ENCODE data around the gene ARHGAP10. TPM values are rescaled to one million over a fixed set of nuclear protein-coding genes. Genes with fewer than 3 reads are reported as not detected.

Gene ARHGAP10
- total RNA-seq, 2 donors from 2014 or later: 14.6 to 23.3 TPM

- DNase-seq (no peak), ATAC-seq (no peak)
- Mint-ChIP-seq H3K4me3 (no peak overlapping the region), H3K27me3 (no peaks in the 10 kb centered on the region), H3K36me3 (ENCODE audit: low read depth) (peaks cover 3% of the 10 kb centered on the region), H3K4me1 (peaks cover 11% of the 10 kb centered on the region), H3K27ac (no peak overlapping the region)
- H3K9me3 ChIP-seq (ENCODE audit: control insufficient read depth, low read length, poor library complexity, severe bottlenecking): no peaks in the 10 kb centered on the region
Measured at GRCh38 chr4:148093065-148093464, 361.2 kb downstream of the ARHGAP10 start.

- H3K36me3 Mint-ChIP-seq (ENCODE audit: low read depth): peaks cover 3% of the 10 kb centered on the region
- no peak for DNase-seq
- H3K4me3 Mint-ChIP-seq: no peak overlapping the region
- H3K27ac Mint-ChIP-seq: no peak overlapping the region
- no peak for ATAC-seq
- peaks cover 11% of the 10 kb centered on the region for H3K4me1 Mint-ChIP-seq
- H3K9me3 ChIP-seq (ENCODE audit: control insufficient read depth, low read length, poor library complexity, severe bottlenecking): no peaks in the 10 kb centered on the region
- H3K27me3 Mint-ChIP-seq: no peaks in the 10 kb centered on the region
Measured at GRCh38 chr4:148094149-148094548, 362.3 kb downstream of the ARHGAP10 start.

- DNase-seq: no peak
- Mint-ChIP-seq H3K36me3 (ENCODE audit: low read depth) (peaks cover 3% of the 10 kb centered on the region), H3K27ac (peak overlapping the region; percentile 27), H3K4me3 (no peak overlapping the region), H3K27me3 (no peaks in the 10 kb centered on the region), H3K4me1 (peaks cover 5% of the 10 kb centered on the region)
- no peaks in the 10 kb centered on the region for H3K9me3 ChIP-seq (ENCODE audit: control insufficient read depth, low read length, poor library complexity, severe bottlenecking)
- no peak for ATAC-seq
Measured at GRCh38 chr4:148095346-148095923, 363.5 kb downstream of the ARHGAP10 start.

GRCh38 chr4:148097801-148098200 lies 365.9 kb downstream of the ARHGAP10 start:
- Mint-ChIP-seq H3K27me3 (no peaks in the 10 kb centered on the region), H3K4me1 (peaks cover 13% of the 10 kb centered on the region), H3K36me3 (ENCODE audit: low read depth) (peaks cover 10% of the 10 kb centered on the region), H3K27ac (peak overlapping the region; percentile 42), H3K4me3 (no peak overlapping the region)
- no peaks in the 10 kb centered on the region for H3K9me3 ChIP-seq (ENCODE audit: control insufficient read depth, low read length, poor library complexity, severe bottlenecking)
- DNase-seq (no peak), ATAC-seq (no peak)

GRCh38 chr4:148101235-148101634 lies 369.3 kb downstream of the ARHGAP10 start:
- no peaks in the 10 kb centered on the region for H3K9me3 ChIP-seq (ENCODE audit: control insufficient read depth, low read length, poor library complexity, severe bottlenecking)
- ATAC-seq (no peak), DNase-seq (no peak)
- H3K27ac Mint-ChIP-seq: no peak overlapping the region
- no peaks in the 10 kb centered on the region for H3K27me3 Mint-ChIP-seq
- H3K4me3 Mint-ChIP-seq: no peak overlapping the region
- H3K4me1 Mint-ChIP-seq: peaks cover 15% of the 10 kb centered on the region
- peaks cover 15% of the 10 kb centered on the region for H3K36me3 Mint-ChIP-seq (ENCODE audit: low read depth)

- Mint-ChIP-seq H3K27me3 (no peaks in the 10 kb centered on the region), H3K36me3 (ENCODE audit: low read depth) (peaks cover 15% of the 10 kb centered on the region), H3K27ac (no peak overlapping the region), H3K4me3 (no peak overlapping the region), H3K4me1 (peaks cover 14% of the 10 kb centered on the region)
- ATAC-seq (no peak), DNase-seq (no peak)
- H3K9me3 ChIP-seq (ENCODE audit: control insufficient read depth, low read length, poor library complexity, severe bottlenecking): no peaks in the 10 kb centered on the region
Measured at GRCh38 chr4:148101790-148102189, 369.9 kb downstream of the ARHGAP10 start.

- no peak overlapping the region for H3K4me3 Mint-ChIP-seq
- DNase-seq: no peak
- no peaks in the 10 kb centered on the region for H3K27me3 Mint-ChIP-seq
- H3K36me3 Mint-ChIP-seq (ENCODE audit: low read depth): peaks cover 14% of the 10 kb centered on the region
- ATAC-seq: no peak
- H3K27ac Mint-ChIP-seq: no peak overlapping the region
- H3K4me1 Mint-ChIP-seq: peaks cover 14% of the 10 kb centered on the region
- no peaks in the 10 kb centered on the region for H3K9me3 ChIP-seq (ENCODE audit: control insufficient read depth, low read length, poor library complexity, severe bottlenecking)
Measured at GRCh38 chr4:148103597-148104355, 371.9 kb downstream of the ARHGAP10 start.

- H3K36me3 Mint-ChIP-seq (ENCODE audit: low read depth): peaks cover 12% of the 10 kb centered on the region
- H3K4me1 Mint-ChIP-seq: peaks cover 11% of the 10 kb centered on the region
Measured at GRCh38 chr4:148108766-148109165, 376.9 kb downstream of the ARHGAP10 start.

GRCh38 chr4:148109216-148109615 lies 377.3 kb downstream of the ARHGAP10 start:
- Mint-ChIP-seq H3K36me3 (ENCODE audit: low read depth) (peaks cover 12% of the 10 kb centered on the region), H3K4me1 (peaks cover 14% of the 10 kb centered on the region), H3K27ac (no peak overlapping the region), H3K27me3 (no peaks in the 10 kb centered on the region), H3K4me3 (no peak overlapping the region)
- ATAC-seq (no peak), DNase-seq (no peak)
- H3K9me3 ChIP-seq (ENCODE audit: control insufficient read depth, low read length, poor library complexity, severe bottlenecking): no peaks in the 10 kb centered on the region

More at GRCh38 chr4:148108766-148109165, 376.9 kb downstream of the ARHGAP10 start:
- H3K27ac Mint-ChIP-seq: no peak overlapping the region
- H3K4me3 Mint-ChIP-seq: no peak overlapping the region
- H3K27me3 Mint-ChIP-seq: no peaks in the 10 kb centered on the region
- DNase-seq (no peak), ATAC-seq (no peak)
- no peaks in the 10 kb centered on the region for H3K9me3 ChIP-seq (ENCODE audit: control insufficient read depth, low read length, poor library complexity, severe bottlenecking)

GRCh38 chr4:148110169-148110568 lies 378.3 kb downstream of the ARHGAP10 start:
- no peaks in the 10 kb centered on the region for H3K27me3 Mint-ChIP-seq
- peaks cover 14% of the 10 kb centered on the region for H3K4me1 Mint-ChIP-seq

GRCh38 chr4:148112231-148112982 lies 380.5 kb downstream of the ARHGAP10 start:
- Mint-ChIP-seq H3K27me3 (no peaks in the 10 kb centered on the region), H3K4me1 (peaks cover 14% of the 10 kb centered on the region), H3K4me3 (no peak overlapping the region), H3K27ac (peak overlapping the region; percentile 4), H3K36me3 (ENCODE audit: low read depth) (peaks cover 10% of the 10 kb centered on the region)
- no peak for DNase-seq
- H3K9me3 ChIP-seq (ENCODE audit: control insufficient read depth, low read length, poor library complexity, severe bottlenecking): no peaks in the 10 kb centered on the region
- ATAC-seq: no peak

More at GRCh38 chr4:148110169-148110568, 378.3 kb downstream of the ARHGAP10 start:
- peaks cover 12% of the 10 kb centered on the region for H3K36me3 Mint-ChIP-seq (ENCODE audit: low read depth)
- no peak for ATAC-seq
- no peaks in the 10 kb centered on the region for H3K9me3 ChIP-seq (ENCODE audit: control insufficient read depth, low read length, poor library complexity, severe bottlenecking)
- DNase-seq: no peak
- no peak overlapping the region for H3K27ac Mint-ChIP-seq
- no peak overlapping the region for H3K4me3 Mint-ChIP-seq

- Mint-ChIP-seq H3K27ac (no peak overlapping the region), H3K36me3 (ENCODE audit: low read depth) (peaks cover 18% of the 10 kb centered on the region), H3K27me3 (no peaks in the 10 kb centered on the region), H3K4me3 (no peak overlapping the region), H3K4me1 (peaks cover 16% of the 10 kb centered on the region)
- DNase-seq: no peak
- ATAC-seq: no peak
- H3K9me3 ChIP-seq (ENCODE audit: control insufficient read depth, low read length, poor library complexity, severe bottlenecking): no peaks in the 10 kb centered on the region
Measured at GRCh38 chr4:148114436-148114835, 382.5 kb downstream of the ARHGAP10 start.

GRCh38 chr4:148116264-148116663 lies 384.4 kb downstream of the ARHGAP10 start:
- H3K9me3 ChIP-seq (ENCODE audit: control insufficient read depth, low read length, poor library complexity, severe bottlenecking): no peaks in the 10 kb centered on the region
- Mint-ChIP-seq H3K4me1 (peaks cover 16% of the 10 kb centered on the region), H3K4me3 (no peak overlapping the region), H3K27ac (no peak overlapping the region), H3K36me3 (ENCODE audit: low read depth) (peaks cover 18% of the 10 kb centered on the region), H3K27me3 (no peaks in the 10 kb centered on the region)
- ATAC-seq (no peak), DNase-seq (no peak)
